ENCODE measurements around the gene NDUFAF2. TPM values are rescaled to one million over a fixed set of nuclear protein-coding genes. Genes with fewer than 3 reads are reported as not detected.

NDUFAF2 gene
- total RNA-seq, 2 donors from 2014 or later: 26.0 to 32.9 TPM

GRCh38 chr5:61071526-61071925 is 126.5 kb downstream of the NDUFAF2 start:
- no peak overlapping the region for H3K4me3 ChIP-seq
- no peak for DNase-seq (ENCODE audit: low spot score)
- no peak overlapping the region for H3K27ac ChIP-seq
- no peaks in the 10 kb centered on the region for H3K9me3 ChIP-seq
- H3K36me3 ChIP-seq: peaks cover 6% of the 10 kb centered on the region
- no peak for ATAC-seq (ENCODE audit: insufficient number of reproducible peaks, low FRiP score, low read depth)
- H3K27me3 ChIP-seq (replicated peaks; ENCODE audit: insufficient read depth): no peaks in the 10 kb centered on the region
- no peak for TF ChIP-seq CTCF (IDR thresholded peaks at IDR 0.05)
- no peaks in the 10 kb centered on the region for H3K4me1 ChIP-seq (ENCODE audit: control insufficient read depth in 1 of 2, low read depth in 2 of 2)

GRCh38 chr5:61076626-61077025 is 131.6 kb downstream of the NDUFAF2 start:
- no peak for TF ChIP-seq CTCF (IDR thresholded peaks at IDR 0.05)
- DNase-seq (ENCODE audit: low spot score) (no peak), ATAC-seq (ENCODE audit: insufficient number of reproducible peaks, low FRiP score, low read depth) (no peak)
- H3K4me3 ChIP-seq: no peak overlapping the region
- H3K27me3 ChIP-seq (replicated peaks; ENCODE audit: insufficient read depth): no peaks in the 10 kb centered on the region
- H3K36me3 ChIP-seq: peaks cover 6% of the 10 kb centered on the region
- no peak overlapping the region for H3K27ac ChIP-seq
- no peaks in the 10 kb centered on the region for H3K4me1 ChIP-seq (ENCODE audit: control insufficient read depth in 1 of 2, low read depth in 2 of 2)
- no peaks in the 10 kb centered on the region for H3K9me3 ChIP-seq

GRCh38 chr5:61081741-61082140 is 136.7 kb downstream of the NDUFAF2 start:
- Histone ChIP-seq H3K4me3 (no peak overlapping the region), H3K9me3 (no peaks in the 10 kb centered on the region), H3K36me3 (no peaks in the 10 kb centered on the region), H3K4me1 (ENCODE audit: control insufficient read depth in 1 of 2, low read depth in 2 of 2) (no peaks in the 10 kb centered on the region), H3K27me3 (replicated peaks; ENCODE audit: insufficient read depth) (no peaks in the 10 kb centered on the region), H3K27ac (no peak overlapping the region)
- ATAC-seq (ENCODE audit: insufficient number of reproducible peaks, low FRiP score, low read depth) (no peak), DNase-seq (ENCODE audit: low spot score) (no peak)
- TF ChIP-seq CTCF (IDR thresholded peaks at IDR 0.05): no peak

- Histone ChIP-seq H3K9me3 (no peaks in the 10 kb centered on the region), H3K4me3 (no peak overlapping the region), H3K27ac (no peak overlapping the region), H3K36me3 (no peaks in the 10 kb centered on the region), H3K27me3 (replicated peaks; ENCODE audit: insufficient read depth) (no peaks in the 10 kb centered on the region), H3K4me1 (ENCODE audit: control insufficient read depth in 1 of 2, low read depth in 2 of 2) (no peaks in the 10 kb centered on the region)
- DNase-seq (ENCODE audit: low spot score) (no peak), ATAC-seq (ENCODE audit: insufficient number of reproducible peaks, low FRiP score, low read depth) (no peak)
- TF ChIP-seq CTCF (IDR thresholded peaks at IDR 0.05): no peak
Measured at GRCh38 chr5:61082516-61083280, 137.7 kb downstream of the NDUFAF2 start.

- H3K27ac ChIP-seq: no peak overlapping the region
- no peak for TF ChIP-seq CTCF (IDR thresholded peaks at IDR 0.05)
- no peaks in the 10 kb centered on the region for H3K9me3 ChIP-seq
- no peak overlapping the region for H3K4me3 ChIP-seq
- ATAC-seq (ENCODE audit: insufficient number of reproducible peaks, low FRiP score, low read depth) (no peak), DNase-seq (ENCODE audit: low spot score) (no peak)
- no peaks in the 10 kb centered on the region for H3K27me3 ChIP-seq (replicated peaks; ENCODE audit: insufficient read depth)
- H3K4me1 ChIP-seq (ENCODE audit: control insufficient read depth in 1 of 2, low read depth in 2 of 2): no peaks in the 10 kb centered on the region
- no peaks in the 10 kb centered on the region for H3K36me3 ChIP-seq
Measured at GRCh38 chr5:61084658-61085057, 139.7 kb downstream of the NDUFAF2 start.
